Liver (tissue), 9 donors: ENCODE data around the gene PACSIN3. TPM values are rescaled to one million over a fixed set of nuclear protein-coding genes. Genes with fewer than 3 reads are reported as not detected.

Experiments used
- DNase-seq: peaks from one replicate; pipeline ENCODE4 v3.0.0-alpha.2; 2017; ENCODE audit warnings: low spot score
- H3K27ac ChIP-seq, 2 donors: one replicate each; pipeline ENCODE4 v1.7.0; 2013; ENCODE audit warnings: inconsistent platforms in 2 of 2, low read length in 2 of 2, control low read depth in 1 of 2, low read depth in 1 of 2, mild to moderate bottlenecking in 1 of 2
- H3K27me3 ChIP-seq, 4 donors: one replicate each; pipeline versions ENCODE4 v1.6.1 to v1.7.0; 2013; ENCODE audit warnings: low read length in 3 of 4, inconsistent platforms in 1 of 4, mild to moderate bottlenecking in 1 of 4, moderate library complexity in 1 of 4; ENCODE audit not compliant: control insufficient read depth in 4 of 4, insufficient read depth in 4 of 4
- H3K36me3 ChIP-seq, 4 donors: one replicate each; pipeline versions ENCODE4 v1.6.1 to v1.7.0; 2013; ENCODE audit warnings: low read length in 3 of 4, mild to moderate bottlenecking in 3 of 4, low read depth in 1 of 4, moderate library complexity in 1 of 4; ENCODE audit not compliant: control insufficient read depth in 4 of 4, insufficient read depth in 3 of 4
- H3K4me1 ChIP-seq, 4 donors: one replicate each; pipeline versions ENCODE4 v1.6.1 to v1.7.0; 2013; ENCODE audit warnings: low read length in 3 of 4, mild to moderate bottlenecking in 3 of 4, moderate library complexity in 1 of 4; ENCODE audit not compliant: control insufficient read depth in 4 of 4, insufficient read depth in 4 of 4
- H3K4me3 ChIP-seq, 3 donors: one replicate each; pipeline versions ENCODE4 v1.6.1 to v1.7.0; 2013; ENCODE audit warnings: low read length in 3 of 3, control low read depth in 1 of 3, low read depth in 1 of 3, mild to moderate bottlenecking in 1 of 3
- H3K9ac ChIP-seq, 2 donors: one replicate each; pipeline ENCODE4 v1.7.0; 2013; ENCODE audit warnings: low read length in 2 of 2, mild to moderate bottlenecking in 2 of 2, moderate library complexity in 2 of 2, control low read depth in 1 of 2, low read depth in 1 of 2
- H3K9me3 ChIP-seq, 4 donors: one replicate each; pipeline versions ENCODE4 v1.6.1 to v1.7.0; 2013; ENCODE audit warnings: low read length in 3 of 4; ENCODE audit not compliant: control insufficient read depth in 4 of 4
- CTCF ChIP-seq: fragments of 150-350 bp; IDR thresholded peaks from 2 replicates; pipeline ENCODE4 v1.5.1; 2017; ENCODE audit warnings: improper control_type of control experiment, low read depth, low read length; ENCODE audit not compliant: missing input control
- EGR1 ChIP-seq, 2 donors: IDR thresholded peaks; 2 replicates each; pipeline ENCODE4 v1.6.1; 2016 to 2018; ENCODE audit warnings: antibody characterized with exemption in 2 of 2, low read depth in 2 of 2
- FOXA1 ChIP-seq: IDR thresholded peaks from 2 replicates; pipeline ENCODE4 v1.6.1; 2016; ENCODE audit warnings: antibody characterized with exemption
- FOXA2 ChIP-seq: IDR thresholded peaks from 2 replicates; pipeline ENCODE4 v1.6.1; 2016; ENCODE audit warnings: antibody characterized with exemption
- GABPA ChIP-seq, 2 donors: IDR thresholded peaks in 1 of 2; conservative IDR thresholded peaks in 1 of 2; 2 replicates each; pipeline ENCODE4 v1.6.1; 2016; ENCODE audit warnings: antibody characterized with exemption in 2 of 2, mild to moderate bottlenecking in 1 of 2, moderate library complexity in 1 of 2
- HNF4A ChIP-seq, 2 donors: conservative IDR thresholded peaks; 2 replicates each; pipeline ENCODE4 v1.6.1; 2016; ENCODE audit warnings: antibody characterized with exemption in 2 of 2, mild to moderate bottlenecking in 2 of 2
- HNF4G ChIP-seq: IDR thresholded peaks from 2 replicates; pipeline ENCODE4 v1.6.1; 2016; ENCODE audit warnings: antibody characterized with exemption
- JUND ChIP-seq, 2 donors: IDR thresholded peaks; 2 replicates each; pipeline ENCODE4 v1.6.1; 2016; ENCODE audit warnings: antibody characterized with exemption in 2 of 2
- NR2F2 ChIP-seq: IDR thresholded peaks from 2 replicates; pipeline ENCODE4 v1.6.1; 2016; ENCODE audit warnings: antibody characterized with exemption
- RAD21 ChIP-seq, 2 donors: IDR thresholded peaks; 2 replicates each; pipeline ENCODE4 v1.6.1; 2016; ENCODE audit warnings: antibody characterized with exemption in 2 of 2, mild to moderate bottlenecking in 2 of 2
- TAF1 ChIP-seq: conservative IDR thresholded peaks from 2 replicates; pipeline ENCODE4 v1.6.1; 2016; ENCODE audit warnings: antibody characterized with exemption, mild to moderate bottlenecking
- YY1 ChIP-seq: IDR thresholded peaks from 2 replicates; pipeline ENCODE4 v1.6.1; 2016; ENCODE audit warnings: antibody characterized with exemption, mild to moderate bottlenecking
- ZBTB33 ChIP-seq: IDR thresholded peaks from 2 replicates; pipeline ENCODE4 v1.6.1; 2016; ENCODE audit warnings: antibody characterized with exemption
- WGBS: extraction: QIAGEN DNeasy Blood & Tissue Kit; methylation state at CpG from one replicate; pipeline ENCODE4 v1.1.7; 2013; 5-methylcytosine and 5-hydroxymethylcytosine counted together
- polyA plus RNA-seq, 2 donors: library from polyadenylated mRNA; stranded (reverse) in 1 of 2; unstranded in 1 of 2; fragments of 200-250 nt in 1 of 2; fragments of >200 nt in 1 of 2; fragmentation: Nextera tagmentation in 1 of 2; extraction: Ambion mirVana in 1 of 2; gene quantifications; one replicate each; pipeline versions ENCODE4 v1.2.1 to v1.2.3, GENCODE V29; 2013 to 2015
- total RNA-seq, 2 donors: library from RNA; depleted of rRNA; stranded (reverse); fragments of >200 nt; gene quantifications; one replicate each; pipeline ENCODE4 v1.2.3, GENCODE V29; 2014
- TF ChIP-seq, protein P1 (sequence below): IDR thresholded peaks from 2 replicates; pipeline ENCODE4 v1.6.1; 2016; ENCODE audit warnings: antibody characterized with exemption
- TF ChIP-seq, protein P2 (sequence below): IDR thresholded peaks from 2 replicates; pipeline ENCODE4 v1.6.1; 2016; ENCODE audit warnings: antibody characterized with exemption, mild to moderate bottlenecking
- TF ChIP-seq, protein P3 (sequence below): IDR thresholded peaks from 2 replicates; pipeline ENCODE4 v1.6.1; 2016; ENCODE audit warnings: antibody characterized with exemption
- donor health status: healthy.
- donor health status: healthy.
- donor health status: healthy.
- donor health status: healthy.
- donor health status: healthy.

PACSIN3 gene
- total and polyA plus RNA-seq, 4 donors: 12.1 to 23.3 (median 19.7) TPM

DNA sequence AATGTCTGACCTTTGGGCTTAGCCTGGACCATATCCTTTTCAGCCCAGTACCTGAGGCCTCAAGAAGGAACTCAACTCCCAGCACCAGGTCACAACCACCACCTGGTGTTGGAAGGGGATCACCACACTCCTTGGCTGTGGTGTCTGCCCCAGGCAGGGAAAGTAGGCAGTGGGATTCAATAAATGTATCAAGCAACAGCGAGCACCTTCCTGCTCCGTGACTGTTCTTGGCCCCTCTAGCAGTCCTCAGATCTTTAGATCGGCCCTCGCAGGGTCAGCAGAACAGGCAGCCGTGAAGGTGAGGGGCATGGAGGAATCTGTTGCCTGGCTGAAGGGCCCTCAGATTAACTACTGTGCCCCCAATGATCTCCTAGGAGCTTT, 25.5 kb downstream of the PACSIN3 start (continued):
- TF ChIP-seq ZBTB33: no peak
- TF ChIP-seq, protein P1, sequence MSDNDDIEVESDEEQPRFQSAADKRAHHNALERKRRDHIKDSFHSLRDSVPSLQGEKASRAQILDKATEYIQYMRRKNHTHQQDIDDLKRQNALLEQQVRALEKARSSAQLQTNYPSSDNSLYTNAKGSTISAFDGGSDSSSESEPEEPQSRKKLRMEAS: no peak

DNA sequence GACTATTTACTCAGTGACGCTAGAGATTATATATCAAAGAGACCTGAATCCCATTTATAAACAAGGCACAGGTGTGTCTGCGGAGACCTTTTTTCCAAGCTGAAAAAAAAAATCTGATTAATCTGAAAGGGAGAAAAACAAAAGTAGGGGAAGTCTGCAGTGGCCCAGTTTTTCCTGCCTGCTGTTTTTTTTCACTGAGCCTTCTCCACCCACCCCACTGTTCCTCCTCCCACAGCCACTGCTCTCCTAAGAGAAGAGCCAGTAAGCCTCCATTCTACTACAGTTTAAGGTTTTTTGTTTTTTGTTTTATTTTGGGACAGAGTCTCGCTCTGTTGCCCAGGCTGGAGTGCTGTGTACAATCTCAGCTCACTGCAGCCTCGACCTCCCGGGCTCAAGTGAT, 28.0 kb downstream of the PACSIN3 start:
- DNase-seq: no peak
- Histone ChIP-seq H3K27ac (no peak overlapping the region), H3K9me3 (no peaks in the 10 kb centered on the region), H3K4me1 (peaks cover 0 to 5% (median 0%) of the 10 kb centered on the region in 4 donors), H3K9ac (no peak overlapping the region), H3K4me3 (no peak overlapping the region), H3K27me3 (no peaks in the 10 kb centered on the region), H3K36me3 (no peaks in the 10 kb centered on the region)
- WGBS: 79% methylated on average over 5 of the region's 5 CpGs
- TF ChIP-seq JUND (IDR thresholded peaks at IDR 0.05): no peak
- TF ChIP-seq GABPA (IDR thresholded peaks at IDR 0.05 in 1 of 2, conservative IDR thresholded peaks at IDR 0.05 in 1 of 2): no peak
- no peak for TF ChIP-seq NR2F2
- TF ChIP-seq, protein P2, sequence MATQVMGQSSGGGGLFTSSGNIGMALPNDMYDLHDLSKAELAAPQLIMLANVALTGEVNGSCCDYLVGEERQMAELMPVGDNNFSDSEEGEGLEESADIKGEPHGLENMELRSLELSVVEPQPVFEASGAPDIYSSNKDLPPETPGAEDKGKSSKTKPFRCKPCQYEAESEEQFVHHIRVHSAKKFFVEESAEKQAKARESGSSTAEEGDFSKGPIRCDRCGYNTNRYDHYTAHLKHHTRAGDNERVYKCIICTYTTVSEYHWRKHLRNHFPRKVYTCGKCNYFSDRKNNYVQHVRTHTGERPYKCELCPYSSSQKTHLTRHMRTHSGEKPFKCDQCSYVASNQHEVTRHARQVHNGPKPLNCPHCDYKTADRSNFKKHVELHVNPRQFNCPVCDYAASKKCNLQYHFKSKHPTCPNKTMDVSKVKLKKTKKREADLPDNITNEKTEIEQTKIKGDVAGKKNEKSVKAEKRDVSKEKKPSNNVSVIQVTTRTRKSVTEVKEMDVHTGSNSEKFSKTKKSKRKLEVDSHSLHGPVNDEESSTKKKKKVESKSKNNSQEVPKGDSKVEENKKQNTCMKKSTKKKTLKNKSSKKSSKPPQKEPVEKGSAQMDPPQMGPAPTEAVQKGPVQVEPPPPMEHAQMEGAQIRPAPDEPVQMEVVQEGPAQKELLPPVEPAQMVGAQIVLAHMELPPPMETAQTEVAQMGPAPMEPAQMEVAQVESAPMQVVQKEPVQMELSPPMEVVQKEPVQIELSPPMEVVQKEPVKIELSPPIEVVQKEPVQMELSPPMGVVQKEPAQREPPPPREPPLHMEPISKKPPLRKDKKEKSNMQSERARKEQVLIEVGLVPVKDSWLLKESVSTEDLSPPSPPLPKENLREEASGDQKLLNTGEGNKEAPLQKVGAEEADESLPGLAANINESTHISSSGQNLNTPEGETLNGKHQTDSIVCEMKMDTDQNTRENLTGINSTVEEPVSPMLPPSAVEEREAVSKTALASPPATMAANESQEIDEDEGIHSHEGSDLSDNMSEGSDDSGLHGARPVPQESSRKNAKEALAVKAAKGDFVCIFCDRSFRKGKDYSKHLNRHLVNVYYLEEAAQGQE: no peak
- TF ChIP-seq, protein P3, sequence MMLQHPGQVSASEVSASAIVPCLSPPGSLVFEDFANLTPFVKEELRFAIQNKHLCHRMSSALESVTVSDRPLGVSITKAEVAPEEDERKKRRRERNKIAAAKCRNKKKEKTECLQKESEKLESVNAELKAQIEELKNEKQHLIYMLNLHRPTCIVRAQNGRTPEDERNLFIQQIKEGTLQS: no peak
- no peak for TF ChIP-seq TAF1
- TF ChIP-seq, protein P1: no peak
- TF ChIP-seq FOXA1: no peak
- TF ChIP-seq ZBTB33: no peak
- no peak for TF ChIP-seq HNF4G

DNA sequence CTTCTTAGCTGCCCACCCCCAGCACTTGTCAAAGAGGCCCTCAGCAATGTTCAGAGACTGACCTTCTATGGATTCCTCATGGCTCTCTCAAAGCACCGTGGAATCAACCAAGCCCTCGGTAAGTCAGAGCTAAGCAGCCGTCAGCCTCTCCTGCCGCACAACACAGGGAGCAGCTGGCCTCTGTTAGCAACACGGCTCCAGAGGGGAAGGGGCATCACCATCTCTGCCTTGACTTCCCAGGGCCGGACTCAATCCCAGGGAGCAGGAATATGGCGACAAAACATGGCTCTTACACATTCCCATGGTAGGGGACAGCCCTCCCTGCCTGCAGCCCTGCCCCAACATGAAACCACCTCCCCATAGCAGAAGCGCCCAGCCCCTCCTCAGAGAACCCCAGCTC, 28.4 kb downstream of the PACSIN3 start:
- 94% methylated on average over 8 of the region's 8 CpGs for WGBS
- H3K36me3 ChIP-seq: no peaks in the 10 kb centered on the region
- H3K27ac ChIP-seq: no peak overlapping the region

More for the DNA sequence above, 28.4 kb downstream of the PACSIN3 start:
- no peak overlapping the region for H3K4me3 ChIP-seq
- TF ChIP-seq EGR1 (IDR thresholded peaks at IDR 0.05; ENCODE audit: low read depth in 2 of 2) (no peak), GABPA (IDR thresholded peaks at IDR 0.05 in 1 of 2, conservative IDR thresholded peaks at IDR 0.05 in 1 of 2) (no peak), FOXA2 (no peak), ZBTB33 (no peak), YY1 (no peak), RAD21 (IDR thresholded peaks at IDR 0.05) (no peak), FOXA1 (no peak), CTCF (no peak), NR2F2 (no peak), HNF4A (conservative IDR thresholded peaks at IDR 0.05) (no peak), TAF1 (no peak)
- TF ChIP-seq, protein P3: no peak
- no peaks in the 10 kb centered on the region for H3K27me3 ChIP-seq
- no peak overlapping the region for H3K9ac ChIP-seq
- H3K4me1 ChIP-seq: peaks cover 0 to 5% (median under 1%) of the 10 kb centered on the region in 4 donors
- no peak for DNase-seq
- H3K9me3 ChIP-seq: no peaks in the 10 kb centered on the region
